Right lobe of liver (tissue), 4 donors: ENCODE data around the gene SNCAIP.

Experiments
- CTCF ChIP-seq, 4 donors: fragments of 200-600 bp in 3 of 4; fragments of 450-650 bp in 1 of 4; IDR thresholded peaks; one replicate each; pipeline versions ENCODE4 v1.5.1 to v1.8.0; 2016 to 2022; ENCODE audit warnings: antibody characterized with exemption in 4 of 4, mild to moderate bottlenecking in 2 of 4
- POLR2A ChIP-seq: fragments of 450-650 bp; IDR thresholded peaks from one replicate; pipeline ENCODE4 v1.6.1; 2017; ENCODE audit warnings: antibody characterized with exemption, mild to moderate bottlenecking
- donor health status: DM: no; HTN: no; CAD: no.
- donor health status: DM: no; HTN: no; CAD: no.
- donor health status: DM: no; HTN: yes; CAD: no.

GRCh38 chr5:122492675-122493074 lies 180.6 kb downstream of the SNCAIP start:
- peak; percentile 34 to 55 (median 46) for TF ChIP-seq CTCF (IDR thresholded peaks at IDR 0.05)
- no peak for TF ChIP-seq POLR2A
